ENCODE data around the gene CYB561D2.

CYB561D2 gene

GRCh38 chr3:50359760-50360110, 9.1 kb downstream of the CYB561D2 start:
- ChIA-PET CTCF (interaction anchor here (0.9 kb wide), 1 partner anchor 209 kb away, joined by 4 read pairs; no protein-coding TSS in a partner anchor), POLR2A (interaction anchor here (1.6 kb wide), 1 partner anchor 9 kb away, joined by 11 read pairs; the partner anchor contains the start of genes CYB561D2 and NPRL2)
- DNase-seq (ENCODE audit: extremely low spot score), result no peak
- no peak for TF ChIP-seq L3MBTL2 (conservative IDR thresholded peaks at IDR 0.05)
- TF ChIP-seq FOXA1 (IDR thresholded peaks at IDR 0.05), result no peak
- TF ChIP-seq ARNT (IDR thresholded peaks at IDR 0.05), result no peak
- TF ChIP-seq PKNOX1 (IDR thresholded peaks at IDR 0.05), result no peak
- no peak for TF ChIP-seq SP1 (IDR thresholded peaks at IDR 0.05)
- no peak for TF ChIP-seq SUZ12 (IDR thresholded peaks at IDR 0.05)
- no peak for TF ChIP-seq BHLHE40 (IDR thresholded peaks at IDR 0.05; ENCODE audit: borderline replicate concordance)
- no peak for TF ChIP-seq HDGF (IDR thresholded peaks at IDR 0.05; ENCODE audit: borderline replicate concordance)
- TF ChIP-seq ZNF384 (IDR thresholded peaks at IDR 0.05), result no peak
- TF ChIP-seq FOXK2 (IDR thresholded peaks at IDR 0.05), result no peak
- no peak for TF ChIP-seq FOXM1 (IDR thresholded peaks at IDR 0.05; ENCODE audit: borderline replicate concordance)
- TF ChIP-seq NFRKB (IDR thresholded peaks at IDR 0.05), result no peak
- TF ChIP-seq ELF4 (IDR thresholded peaks at IDR 0.05), result no peak
- no peak for TF ChIP-seq CTBP1 (IDR thresholded peaks at IDR 0.05; ENCODE audit: borderline replicate concordance)
- TF ChIP-seq TARDBP (IDR thresholded peaks at IDR 0.05), result no peak
- no peak for TF ChIP-seq LEF1 (IDR thresholded peaks at IDR 0.05; ENCODE audit: borderline replicate concordance)

- POLR2A ChIA-PET, result interaction anchor here (1.2 to 1.6 kb wide), 4 partner anchors 11 to 28 kb away, joined by 3 to 6 read pairs (median 4); no protein-coding TSS in a partner anchor
- no peak for DNase-seq (ENCODE audit: extremely low spot score)
- CTCF ChIA-PET, result no interaction called here
- TF ChIP-seq FOXA1 (IDR thresholded peaks at IDR 0.05) (no peak), NFRKB (IDR thresholded peaks at IDR 0.05) (no peak), ARNT (IDR thresholded peaks at IDR 0.05) (no peak)
Observed at GRCh38 chr3:50364573-50365079, 14.0 kb downstream of the CYB561D2 start.

- POLR2A ChIA-PET, result interaction anchor here (1.2 to 1.8 kb wide), 4 partner anchors 12 to 204 kb away, joined by 3 to 6 read pairs (median 4); partner anchors contain the start of gene HEMK1
- no peak for TF ChIP-seq NFRKB (IDR thresholded peaks at IDR 0.05)
- no peak for TF ChIP-seq FOXA1 (IDR thresholded peaks at IDR 0.05)
- no peak for TF ChIP-seq TARDBP (IDR thresholded peaks at IDR 0.05)
- TF ChIP-seq LEF1 (IDR thresholded peaks at IDR 0.05; ENCODE audit: borderline replicate concordance), result no peak
- no peak for TF ChIP-seq BHLHE40 (IDR thresholded peaks at IDR 0.05; ENCODE audit: borderline replicate concordance)
- TF ChIP-seq HDGF (IDR thresholded peaks at IDR 0.05; ENCODE audit: borderline replicate concordance), result no peak
- DNase-seq (ENCODE audit: extremely low spot score), result peak; percentile 91
- CTCF ChIA-PET, result no interaction called here
Observed at GRCh38 chr3:50365080-50365841, 14.6 kb downstream of the CYB561D2 start.

GRCh38 chr3:50365842-50366220, 15.2 kb downstream of the CYB561D2 start:
- DNase-seq (ENCODE audit: extremely low spot score), result no peak
- TF ChIP-seq FOXM1 (IDR thresholded peaks at IDR 0.05; ENCODE audit: borderline replicate concordance), result no peak
- TF ChIP-seq FOXK2 (IDR thresholded peaks at IDR 0.05), result no peak
- no peak for TF ChIP-seq BHLHE40 (IDR thresholded peaks at IDR 0.05; ENCODE audit: borderline replicate concordance)
- TF ChIP-seq ELF4 (IDR thresholded peaks at IDR 0.05), result no peak
- no peak for TF ChIP-seq CTBP1 (IDR thresholded peaks at IDR 0.05; ENCODE audit: borderline replicate concordance)
- TF ChIP-seq TARDBP (IDR thresholded peaks at IDR 0.05), result no peak
- no peak for TF ChIP-seq HDGF (IDR thresholded peaks at IDR 0.05; ENCODE audit: borderline replicate concordance)
- no peak for TF ChIP-seq PKNOX1 (IDR thresholded peaks at IDR 0.05)
- ChIA-PET CTCF (no interaction called here), POLR2A (interaction anchor here (1.2 to 1.8 kb wide), 3 partner anchors 12 to 203 kb away, joined by 3 to 5 read pairs (median 4); partner anchors contain the start of gene HEMK1)

GRCh38 chr3:50369012-50369670, 18.5 kb downstream of the CYB561D2 start:
- ChIA-PET POLR2A (interaction anchor here (0.9 kb wide), 1 partner anchor 32 kb away, joined by 6 read pairs; no protein-coding TSS in a partner anchor), CTCF (no interaction called here)
- DNase-seq (ENCODE audit: extremely low spot score), result no peak
- no peak for TF ChIP-seq HDGF (IDR thresholded peaks at IDR 0.05; ENCODE audit: borderline replicate concordance)
- TF ChIP-seq ARNT (IDR thresholded peaks at IDR 0.05), result no peak
- TF ChIP-seq FOXA1 (IDR thresholded peaks at IDR 0.05), result no peak
- no peak for TF ChIP-seq ELF4 (IDR thresholded peaks at IDR 0.05)
- no peak for TF ChIP-seq TARDBP (IDR thresholded peaks at IDR 0.05)
- TF ChIP-seq FOXM1 (IDR thresholded peaks at IDR 0.05; ENCODE audit: borderline replicate concordance), result no peak
- TF ChIP-seq NFRKB (IDR thresholded peaks at IDR 0.05), result no peak
- no peak for TF ChIP-seq FOXK2 (IDR thresholded peaks at IDR 0.05)
- TF ChIP-seq CTBP1 (IDR thresholded peaks at IDR 0.05; ENCODE audit: borderline replicate concordance), result no peak

- ChIA-PET CTCF (interaction anchor here (0.6 to 2.1 kb wide), 10 partner anchors 9 to 1111 kb away, joined by 3 to 8 read pairs (median 4); no protein-coding TSS in a partner anchor), POLR2A (interaction anchor here (1.1 to 1.2 kb wide), 2 partner anchors 17 to 33 kb away, joined by 3 to 5 read pairs; no protein-coding TSS in a partner anchor)
- DNase-seq (ENCODE audit: extremely low spot score), result peak; percentile 53
- TF ChIP-seq L3MBTL2 (conservative IDR thresholded peaks at IDR 0.05) (peak; percentile 62), TARDBP (IDR thresholded peaks at IDR 0.05) (no peak), NFRKB (IDR thresholded peaks at IDR 0.05) (no peak)
Observed at GRCh38 chr3:50370594-50370993, 19.9 kb downstream of the CYB561D2 start.

Data from HEK293T (cell line).